ENCODE measurements around the gene SLIT3. TPM values are rescaled to one million over a fixed set of nuclear protein-coding genes. Genes with fewer than 3 reads are reported as not detected.

Gene SLIT3
- total and polyA plus RNA-seq, 2 donors (not counting 3 experiments of a cell fraction or from before 2014, with no cell fraction given): 0.90 to 1.0 TPM

DNA sequence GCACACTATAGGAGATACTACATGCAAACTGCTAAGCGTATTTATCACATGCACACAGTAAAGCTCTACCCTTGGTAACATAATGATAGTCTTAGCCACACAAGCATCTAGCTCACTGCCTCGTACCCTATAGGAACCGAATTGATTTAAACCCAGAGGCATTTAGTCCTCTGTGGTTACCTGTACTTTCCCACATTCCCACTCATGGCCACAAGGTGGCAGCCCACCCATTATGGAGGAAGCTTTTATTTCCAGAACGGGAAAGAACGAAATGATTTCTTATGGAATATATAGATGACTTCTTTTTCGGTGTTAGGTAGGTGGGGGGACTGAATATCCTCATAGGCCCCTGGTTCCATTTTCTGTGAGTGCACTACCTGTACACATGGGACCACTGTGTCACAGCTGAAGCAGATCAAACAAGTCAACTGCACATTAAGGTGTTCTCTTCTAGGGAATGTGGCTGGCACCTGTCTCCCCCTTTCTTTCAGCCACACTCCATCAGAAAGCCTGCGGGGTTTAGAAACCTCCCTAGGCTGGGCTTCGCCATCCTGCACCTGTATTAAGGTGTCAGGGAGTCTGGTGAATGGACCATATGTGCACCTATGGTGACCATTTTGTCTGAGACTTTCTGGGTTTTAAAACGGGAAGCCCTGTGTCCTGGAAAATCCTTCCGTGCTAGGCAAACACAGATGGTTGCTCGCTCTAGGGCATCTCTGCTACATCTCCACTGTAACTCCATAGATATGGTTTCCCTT is 313.2 kb downstream of the SLIT3 start:
- intact Hi-C loops (cut with micrococcal nuclease) (loop anchor here (1.0 to 5.0 kb wide), 8 partner anchors 175 to 1229 kb away; no protein-coding TSS in a partner anchor), dilution Hi-C loops (cut with MboI; ENCODE audit: extremely low pct_ligation_motif_present, low sequenced_read_pairs) (no loop called here)
- Histone ChIP-seq H3K4me2 (ENCODE audit: insufficient read depth, low read length) (no peak overlapping the region), H3K9me3 (replicated peaks; ENCODE audit: control insufficient read depth, insufficient read depth, low read length) (no peaks in the 10 kb centered on the region), H3K4me3 (replicated peaks in 1 of 3; ENCODE audit: insufficient read depth in 1 of 3, low read depth in 1 of 3, low read length in 3 of 3) (no peak overlapping the region), H3K79me2 (ENCODE audit: control insufficient read depth, insufficient read depth, low read length) (no peaks in the 10 kb centered on the region), H3K27me3 (ENCODE audit: control insufficient read depth in 2 of 2, insufficient read depth in 2 of 2, low read length in 2 of 2) (peaks cover 0 to 6% of the 10 kb centered on the region in 2 experiments), H4K20me1 (replicated peaks; ENCODE audit: control insufficient read depth, extremely low read depth, insufficient read depth, low read length) (no peaks in the 10 kb centered on the region), H3K9me1 (replicated peaks; ENCODE audit: control insufficient read depth, extremely low read depth, insufficient read depth, low read length) (no peaks in the 10 kb centered on the region), H3K36me3 (ENCODE audit: control insufficient read depth in 2 of 2, extremely low read depth in 1 of 2, insufficient read depth in 2 of 2, low read length in 2 of 2) (no peaks in the 10 kb centered on the region), H3K27ac (ENCODE audit: insufficient read depth, low read depth, low read length) (no peak overlapping the region), H2AFZ (ENCODE audit: low read depth, low read length) (no peak overlapping the region), H3K9ac (replicated peaks; ENCODE audit: extremely low read depth, insufficient read depth, low read length) (no peak overlapping the region), H3K4me1 (ENCODE audit: control insufficient read depth, extremely low read depth, insufficient read depth, low read length) (no peaks in the 10 kb centered on the region)
- no peak for TF ChIP-seq JUN (IDR thresholded peaks at IDR 0.05; ENCODE audit: borderline replicate concordance, insufficient read depth, insufficient read length, low read depth)
- TF ChIP-seq, protein P1, sequence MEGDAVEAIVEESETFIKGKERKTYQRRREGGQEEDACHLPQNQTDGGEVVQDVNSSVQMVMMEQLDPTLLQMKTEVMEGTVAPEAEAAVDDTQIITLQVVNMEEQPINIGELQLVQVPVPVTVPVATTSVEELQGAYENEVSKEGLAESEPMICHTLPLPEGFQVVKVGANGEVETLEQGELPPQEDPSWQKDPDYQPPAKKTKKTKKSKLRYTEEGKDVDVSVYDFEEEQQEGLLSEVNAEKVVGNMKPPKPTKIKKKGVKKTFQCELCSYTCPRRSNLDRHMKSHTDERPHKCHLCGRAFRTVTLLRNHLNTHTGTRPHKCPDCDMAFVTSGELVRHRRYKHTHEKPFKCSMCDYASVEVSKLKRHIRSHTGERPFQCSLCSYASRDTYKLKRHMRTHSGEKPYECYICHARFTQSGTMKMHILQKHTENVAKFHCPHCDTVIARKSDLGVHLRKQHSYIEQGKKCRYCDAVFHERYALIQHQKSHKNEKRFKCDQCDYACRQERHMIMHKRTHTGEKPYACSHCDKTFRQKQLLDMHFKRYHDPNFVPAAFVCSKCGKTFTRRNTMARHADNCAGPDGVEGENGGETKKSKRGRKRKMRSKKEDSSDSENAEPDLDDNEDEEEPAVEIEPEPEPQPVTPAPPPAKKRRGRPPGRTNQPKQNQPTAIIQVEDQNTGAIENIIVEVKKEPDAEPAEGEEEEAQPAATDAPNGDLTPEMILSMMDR (IDR thresholded peaks at IDR 0.05; ENCODE audit: extremely low read depth in 1 of 2, insufficient read depth in 1 of 2, low read depth in 1 of 2, low read length in 2 of 2): peak; percentile 67 to 81
- DNase-seq (ENCODE audit: low read depth, low spot score) (peak; percentile 67), FAIRE-seq (peak; percentile 59)
- ChIA-PET POLR2A (no interaction called here), CTCF (interaction anchor here (0.6 to 5.5 kb wide), 27 partner anchors 9 to 1229 kb away, joined by 3 to 92 read pairs (median 4); partner anchors contain the start of genes INSYN2B, SLIT3 and SPDL1)
- BruUV-seq (replicated peaks): no TSS peak

- H3K36me3 ChIP-seq (ENCODE audit: control insufficient read depth in 2 of 2, extremely low read depth in 1 of 2, insufficient read depth in 2 of 2, low read length in 2 of 2): no peaks in the 10 kb centered on the region
- H3K79me2 ChIP-seq (ENCODE audit: control insufficient read depth, insufficient read depth, low read length): no peaks in the 10 kb centered on the region
- H3K9ac ChIP-seq (replicated peaks; ENCODE audit: extremely low read depth, insufficient read depth, low read length): no peak overlapping the region
- CTCF ChIA-PET: no interaction called here
- no peaks in the 10 kb centered on the region for H3K9me3 ChIP-seq (replicated peaks; ENCODE audit: control insufficient read depth, insufficient read depth, low read length)
- H3K4me2 ChIP-seq (ENCODE audit: insufficient read depth, low read length): no peak overlapping the region
- peaks cover 0 to 6% of the 10 kb centered on the region in 2 experiments for H3K27me3 ChIP-seq (ENCODE audit: control insufficient read depth in 2 of 2, insufficient read depth in 2 of 2, low read length in 2 of 2)
- BruUV-seq (replicated peaks): no TSS peak
- no peak for DNase-seq (ENCODE audit: low read depth, low spot score)
- POLR2A ChIA-PET: no interaction called here
- TF ChIP-seq EZH2 (IDR thresholded peaks at IDR 0.05; ENCODE audit: borderline replicate concordance, low read depth, low read length, severe bottlenecking) (no peak), FOS (IDR thresholded peaks at IDR 0.05; ENCODE audit: borderline replicate concordance, insufficient read depth, low read length) (no peak), POLR2AphosphoS5 (IDR thresholded peaks at IDR 0.05; ENCODE audit: insufficient read depth, low read depth, low read length) (no peak), POLR2A (IDR thresholded peaks at IDR 0.05; ENCODE audit: low read depth, low read length) (no peak), JUN (IDR thresholded peaks at IDR 0.05; ENCODE audit: borderline replicate concordance, insufficient read depth, insufficient read length, low read depth) (no peak), GATA2 (IDR thresholded peaks at IDR 0.05; ENCODE audit: insufficient read depth, insufficient read length, low read depth, low read length) (no peak), MYC (IDR thresholded peaks at IDR 0.05; ENCODE audit: low read depth, low read length) (no peak)
- TF ChIP-seq, protein P2, sequence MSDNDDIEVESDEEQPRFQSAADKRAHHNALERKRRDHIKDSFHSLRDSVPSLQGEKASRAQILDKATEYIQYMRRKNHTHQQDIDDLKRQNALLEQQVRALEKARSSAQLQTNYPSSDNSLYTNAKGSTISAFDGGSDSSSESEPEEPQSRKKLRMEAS (IDR thresholded peaks at IDR 0.05; ENCODE audit: insufficient read depth, insufficient read length): no peak
- TF ChIP-seq, protein P1 (IDR thresholded peaks at IDR 0.05; ENCODE audit: extremely low read depth in 1 of 2, insufficient read depth in 1 of 2, low read depth in 1 of 2, low read length in 2 of 2): no peak
- H2AFZ ChIP-seq (ENCODE audit: low read depth, low read length): no peak overlapping the region
- intact Hi-C loops (cut with micrococcal nuclease): loop anchor here (5.0 kb wide), 1 partner anchor 177 kb away; no protein-coding TSS in a partner anchor
- no peaks in the 10 kb centered on the region for H3K9me1 ChIP-seq (replicated peaks; ENCODE audit: control insufficient read depth, extremely low read depth, insufficient read depth, low read length)
- no peaks in the 10 kb centered on the region for H3K4me1 ChIP-seq (ENCODE audit: control insufficient read depth, extremely low read depth, insufficient read depth, low read length)
- dilution Hi-C loops (cut with MboI; ENCODE audit: extremely low pct_ligation_motif_present, low sequenced_read_pairs): no loop called here
- no peaks in the 10 kb centered on the region for H4K20me1 ChIP-seq (replicated peaks; ENCODE audit: control insufficient read depth, extremely low read depth, insufficient read depth, low read length)
- H3K27ac ChIP-seq (ENCODE audit: insufficient read depth, low read depth, low read length): no peak overlapping the region
- no peak overlapping the region for H3K4me3 ChIP-seq (replicated peaks in 1 of 3; ENCODE audit: insufficient read depth in 1 of 3, low read depth in 1 of 3, low read length in 3 of 3)
- FAIRE-seq: no peak
Measured at GRCh38 chr5:168985454-168985853, 315.5 kb downstream of the SLIT3 start.
